Measurements from ENCODE around the gene CLDN24.

CLDN24 gene

DNA sequence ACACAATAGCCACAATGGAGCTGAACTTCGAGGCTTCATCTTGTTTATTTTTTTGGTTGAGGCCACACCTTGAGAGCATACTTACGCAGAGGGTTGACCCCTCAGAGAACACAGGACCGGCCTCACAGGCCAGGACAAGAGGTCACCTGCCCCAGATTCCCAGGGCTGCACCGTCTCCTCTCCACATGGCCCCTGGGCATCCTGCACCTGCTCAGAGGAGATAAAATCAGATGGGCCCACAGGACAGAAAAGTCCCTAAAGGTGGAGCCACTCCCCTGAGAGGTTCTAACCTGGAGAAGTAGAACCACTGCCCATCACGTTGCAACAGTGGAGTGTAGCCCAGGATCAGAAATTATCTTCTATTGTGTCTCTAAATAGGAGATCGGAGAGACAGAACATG, 1.1 kb upstream of the CLDN24 start:
- FAIRE-seq: no peak
- no peak for TF ChIP-seq CTCF (IDR thresholded peaks at IDR 0.05; ENCODE audit: insufficient read depth, missing control alignments)
- DNase-seq (ENCODE audit: insufficient read length, low spot score): no peak

- DNase-seq (ENCODE audit: insufficient read length, low spot score) (no peak), FAIRE-seq (no peak)
- no peak for TF ChIP-seq CTCF (IDR thresholded peaks at IDR 0.05; ENCODE audit: insufficient read depth, missing control alignments)
Measured at GRCh38 chr4:183321516-183321915, 710 bp downstream of the CLDN24 start.

GRCh38 chr4:183321079-183321478, 1.1 kb downstream of the CLDN24 start:
- no peak for FAIRE-seq
- TF ChIP-seq CTCF (IDR thresholded peaks at IDR 0.05; ENCODE audit: insufficient read depth, missing control alignments): no peak
- DNase-seq (ENCODE audit: insufficient read length, low spot score): no peak

DNA sequence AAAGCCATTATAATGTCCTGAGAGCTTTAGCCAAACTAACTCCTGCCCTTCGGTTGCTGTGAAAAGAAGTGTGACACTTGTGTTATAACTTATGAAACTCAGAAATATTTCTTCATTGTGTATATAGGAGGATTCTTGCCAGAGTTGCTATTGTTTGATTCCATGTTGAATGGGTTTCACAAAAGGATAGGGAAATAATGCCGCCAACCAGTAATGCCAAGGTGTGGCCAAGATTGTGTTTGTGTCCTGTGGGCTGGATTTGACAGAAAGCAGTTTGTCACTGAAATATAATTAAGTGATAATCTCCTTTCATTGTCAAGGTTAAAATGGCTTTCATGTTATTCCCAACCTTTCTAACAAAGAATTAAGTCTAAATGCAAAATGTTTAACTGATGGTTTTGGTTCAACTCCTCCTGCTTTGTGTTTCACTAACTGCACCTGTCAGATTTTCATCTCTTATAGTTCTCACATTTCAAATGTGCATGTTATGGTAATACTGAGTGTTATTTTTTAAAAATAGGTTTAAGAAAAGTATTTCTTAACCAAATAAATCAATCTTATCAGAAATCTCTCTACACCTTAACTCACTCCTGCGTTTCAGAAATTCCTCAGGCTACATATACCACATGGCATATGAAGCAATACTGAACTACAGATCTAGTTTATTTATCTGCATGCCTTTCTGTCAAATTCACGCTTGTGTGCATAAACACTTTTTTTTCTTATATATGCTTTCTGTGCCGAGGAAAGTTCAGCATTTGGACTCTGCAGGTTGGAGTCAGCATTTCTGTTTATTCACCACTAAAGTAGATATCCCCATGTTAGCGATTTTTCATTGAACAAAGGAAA, 1.8 kb downstream of the CLDN24 start, which contains the start of gene CLDN22:
CLDN22 (minus strand) TSS at position 66 of the 849 bp plus-strand sequence; CDS start at position 8, 58 bp downstream.
- DNase-seq (ENCODE audit: insufficient read length, low spot score) (no peak), FAIRE-seq (no peak)
- TF ChIP-seq CTCF (IDR thresholded peaks at IDR 0.05; ENCODE audit: insufficient read depth, missing control alignments): no peak

- no peak for TF ChIP-seq CTCF (IDR thresholded peaks at IDR 0.05; ENCODE audit: insufficient read depth, missing control alignments)
- DNase-seq (ENCODE audit: insufficient read length, low spot score): no peak
- no peak for FAIRE-seq
Measured at GRCh38 chr4:183318656-183319055, 3.6 kb downstream of the CLDN24 start.

GRCh38 chr4:183314806-183315205, 7.4 kb downstream of the CLDN24 start:
- FAIRE-seq (no peak), DNase-seq (ENCODE audit: insufficient read length, low spot score) (no peak)
- TF ChIP-seq CTCF (IDR thresholded peaks at IDR 0.05; ENCODE audit: insufficient read depth, missing control alignments): no peak

- DNase-seq (ENCODE audit: insufficient read length, low spot score): no peak
- no peak for FAIRE-seq
Measured at GRCh38 chr4:183314336-183314735, 7.9 kb downstream of the CLDN24 start.

More at GRCh38 chr4:183314336-183314735, 7.9 kb downstream of the CLDN24 start:
- TF ChIP-seq CTCF (IDR thresholded peaks at IDR 0.05; ENCODE audit: insufficient read depth, missing control alignments): no peak

Measured in D721Med (cell line).